ENCODE measurements around the gene ZC3H14.
A peak's percentile ranks its signal among the peaks of the same experiment; 100 is the strongest.

ZC3H14 gene

DNA sequence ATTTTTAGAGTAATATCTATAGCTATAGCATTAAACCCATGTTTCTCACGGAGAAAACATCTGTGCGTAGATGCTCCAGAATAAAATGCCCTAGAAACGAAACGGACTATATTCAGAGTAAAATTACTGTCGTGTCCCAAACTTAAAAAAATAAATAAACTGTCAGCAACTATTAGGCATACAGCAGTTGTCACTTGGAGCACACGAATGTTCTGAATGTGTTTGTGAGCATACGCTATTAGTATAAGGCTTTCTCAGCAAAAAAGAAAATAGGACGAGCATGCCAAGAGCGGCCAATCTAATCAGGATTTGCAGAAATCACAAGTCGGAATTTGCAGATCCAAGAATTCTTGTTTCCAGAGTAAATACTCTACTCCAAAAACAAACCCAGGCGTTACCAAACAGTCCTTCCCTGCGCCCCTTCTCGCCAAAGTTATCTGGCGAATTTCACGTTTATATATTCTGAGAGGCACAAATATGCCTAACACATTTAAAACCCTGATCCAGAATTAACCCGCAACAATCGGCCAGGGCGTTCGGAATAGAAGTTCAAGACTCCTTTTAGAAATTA, 8.9 kb upstream of the ZC3H14 start:
- DNase-seq: no peak

DNA sequence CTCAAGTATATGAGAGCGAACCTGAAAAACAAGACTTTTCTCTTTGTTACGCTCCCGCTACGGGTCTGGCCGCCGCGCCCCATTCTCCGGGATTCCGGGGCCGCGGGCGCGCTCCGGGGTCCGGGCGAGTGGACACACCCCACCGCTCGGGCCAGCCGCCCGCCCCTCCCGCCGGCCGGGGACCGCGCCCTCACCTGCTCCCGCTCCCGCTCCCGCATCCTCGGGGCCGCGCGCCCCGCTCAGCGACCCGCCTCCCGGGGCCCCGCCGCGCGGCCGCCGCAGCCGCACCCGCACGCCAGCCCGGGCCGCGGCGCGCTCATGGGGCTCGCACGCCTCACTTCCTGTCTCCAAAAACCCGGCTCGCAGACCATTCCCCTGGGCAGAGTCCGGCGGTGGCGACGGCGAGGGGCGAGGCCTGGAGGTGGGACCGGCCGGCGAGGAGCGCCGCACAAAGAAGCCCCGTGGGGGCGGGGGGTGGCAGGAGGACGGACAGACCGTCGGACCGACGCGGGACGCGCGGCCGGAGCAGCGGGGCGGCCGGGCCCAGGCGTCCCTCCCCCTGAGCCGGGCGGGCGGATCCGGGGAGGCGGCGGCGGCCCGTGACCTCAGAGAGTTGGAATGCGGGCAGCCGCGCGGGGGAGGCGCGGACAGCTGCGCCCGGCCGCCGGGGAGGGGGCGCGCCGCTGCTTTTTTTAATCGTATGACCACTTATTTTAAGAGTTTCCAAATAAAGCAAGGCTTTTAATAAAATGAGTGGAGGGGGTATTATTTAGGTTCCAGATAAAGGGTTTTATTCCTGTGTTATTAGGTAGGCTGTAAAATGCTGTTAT, 8.2 kb upstream of the ZC3H14 start, which contains the start of gene PTPN21:
PTPN21 (minus strand) TSS at position 551 of the 830 bp plus-strand sequence. CDS start 4,590 bp downstream, outside the sequence.
- peak; percentile 9 for DNase-seq

DNA sequence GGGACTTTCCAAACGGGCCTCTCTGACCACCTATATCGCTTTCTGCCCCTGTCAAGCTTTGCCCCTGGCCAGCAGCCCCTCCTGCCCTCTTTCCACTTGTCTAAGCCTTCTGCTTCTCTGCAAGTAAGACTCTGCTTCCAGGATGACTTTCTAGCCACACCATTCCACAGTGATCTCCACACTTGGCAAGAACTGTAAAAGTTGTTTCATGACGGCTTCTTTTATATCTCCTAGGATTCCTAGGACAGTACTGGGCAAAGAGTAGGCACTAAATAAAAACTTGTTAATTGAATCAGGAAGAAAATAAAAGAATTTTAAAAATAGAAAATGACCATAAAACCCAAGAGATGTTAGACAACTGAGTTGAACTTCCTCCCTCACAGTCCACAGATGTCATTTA, 6.3 kb upstream of the ZC3H14 start:
- DNase-seq: no peak

DNA sequence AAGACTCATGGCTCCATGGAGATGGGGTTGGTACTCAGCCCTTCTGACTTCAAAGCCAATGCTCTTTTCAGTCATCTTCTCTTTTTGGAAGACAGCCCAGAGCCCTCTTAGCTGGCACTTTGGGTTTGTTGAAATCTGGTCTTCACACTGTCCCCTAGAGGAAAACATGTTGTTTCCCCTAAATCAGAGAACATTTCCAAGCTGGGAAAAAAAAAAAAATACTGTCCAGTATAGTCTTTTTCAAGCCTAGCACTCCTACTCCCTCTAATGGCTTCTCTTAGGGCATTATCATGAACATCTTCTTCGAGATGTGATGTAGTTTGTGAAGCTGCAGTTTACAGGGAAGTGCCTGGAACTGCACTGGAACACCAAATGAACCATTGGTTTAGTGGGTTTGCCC, 3.0 kb upstream of the ZC3H14 start:
- DNase-seq: peak; percentile 55

DNA sequence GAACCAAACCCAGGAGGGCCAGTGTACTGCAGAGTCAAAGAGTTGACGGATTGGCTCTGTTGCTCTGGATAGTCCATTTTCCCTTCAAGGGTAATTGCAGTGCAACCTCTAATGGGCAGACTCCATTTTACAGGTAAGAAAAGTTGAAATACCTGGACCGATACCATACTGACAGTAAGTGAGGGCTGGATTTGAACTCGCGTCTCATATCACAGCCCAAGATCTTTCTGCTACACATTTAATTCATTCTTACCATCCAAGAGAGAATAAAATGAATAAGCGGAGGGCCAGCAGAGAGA, 356 bp upstream of the ZC3H14 start:
- DNase-seq: no peak

DNA sequence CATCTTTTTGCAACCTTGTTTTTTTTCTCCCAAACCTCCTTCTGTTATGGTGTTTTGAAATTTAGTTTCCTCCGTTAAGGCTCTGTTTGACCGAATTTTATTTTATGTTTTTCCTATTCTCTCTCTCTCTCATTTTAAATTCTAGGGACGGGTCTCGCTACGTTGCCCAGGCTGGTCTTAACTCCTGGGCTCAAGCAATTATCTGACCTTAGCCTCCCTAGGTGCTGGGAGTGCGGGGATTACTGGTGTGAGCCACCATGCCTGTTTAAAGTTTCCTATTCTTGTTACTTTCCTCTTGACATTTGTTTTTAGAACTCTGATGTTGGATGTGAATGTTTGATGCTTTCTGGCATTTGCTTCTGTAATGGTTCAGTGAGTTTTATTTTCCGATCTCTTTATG, 1.0 kb downstream of the ZC3H14 start:
- no peak for DNase-seq

DNA sequence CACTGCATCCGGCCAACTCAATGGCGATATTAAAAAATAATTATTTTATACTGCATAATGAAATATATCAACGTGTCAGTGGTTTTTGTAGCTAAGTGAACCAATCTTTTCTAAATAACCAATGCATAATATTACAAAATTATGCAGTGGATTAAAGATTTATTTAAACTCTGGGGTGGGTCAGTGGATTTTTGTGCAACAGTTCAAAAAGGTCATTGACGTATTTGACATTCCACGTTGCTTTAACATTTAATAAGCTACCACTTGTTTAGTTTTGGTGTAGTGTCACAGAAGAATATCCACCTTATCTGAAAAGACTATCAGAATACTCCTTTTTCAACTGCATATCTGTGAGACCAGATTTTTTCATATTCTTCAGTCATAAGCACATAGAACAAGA, 2.6 kb downstream of the ZC3H14 start:
- DNase-seq: no peak

DNA sequence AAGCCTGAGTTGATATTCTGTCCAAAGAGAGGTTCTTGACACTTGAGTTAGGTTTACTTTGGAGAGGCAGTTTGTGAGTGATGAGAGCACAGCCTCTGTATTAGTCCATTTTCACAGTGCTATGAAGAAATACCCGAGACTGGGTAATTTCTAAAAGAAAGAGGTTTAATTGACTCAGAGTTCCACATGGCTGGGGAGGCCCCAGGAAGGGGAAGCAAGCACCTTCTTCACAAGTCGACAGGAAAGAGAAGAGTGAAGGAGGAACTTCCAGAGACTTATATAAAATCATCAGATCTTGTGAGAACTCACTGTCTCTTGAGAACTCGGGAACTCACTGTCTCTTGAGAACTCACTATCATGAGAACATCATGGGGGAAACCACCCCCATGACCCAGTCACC, 5.4 kb downstream of the ZC3H14 start:
- no peak for DNase-seq

DNA sequence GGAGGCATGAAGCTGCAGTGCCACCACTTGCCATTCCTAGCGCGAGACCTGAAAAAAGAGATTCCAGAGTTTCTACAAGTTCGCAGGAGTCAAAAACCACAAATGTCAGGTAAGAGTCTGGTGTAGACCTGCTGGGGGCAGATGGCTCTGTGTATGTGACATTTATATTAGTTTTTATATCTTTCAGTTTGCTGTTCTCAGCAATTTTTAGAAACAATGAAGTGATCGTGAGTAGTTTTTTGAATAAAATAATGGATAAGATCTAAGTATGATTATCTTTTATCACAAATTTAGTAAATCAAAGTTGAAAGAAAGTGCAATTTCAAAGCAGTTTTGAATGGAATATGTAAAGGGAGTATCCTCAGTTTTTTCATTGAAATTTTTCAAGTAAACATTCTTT, 9.3 kb downstream of the ZC3H14 start:
- DNase-seq: no peak

DNA sequence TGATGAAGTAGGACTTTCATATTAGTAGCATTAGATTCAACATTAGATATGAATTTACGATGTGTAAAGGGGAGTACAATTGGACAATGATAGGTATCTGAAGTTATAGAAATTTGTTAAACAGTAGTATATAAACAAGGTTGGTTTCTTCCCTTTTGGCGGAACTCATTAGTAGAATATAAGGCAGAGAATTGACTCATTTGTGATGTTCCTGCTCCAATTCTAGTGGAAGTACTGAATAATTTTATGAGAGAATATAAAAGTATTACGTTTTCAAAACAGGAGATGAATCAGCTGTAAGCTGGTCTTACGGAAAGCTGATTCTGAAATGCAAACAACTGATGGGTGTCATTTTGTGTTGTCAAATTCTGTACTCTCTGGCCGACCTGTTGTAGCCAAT, 13.4 kb downstream of the ZC3H14 start:
- DNase-seq: no peak

DNA sequence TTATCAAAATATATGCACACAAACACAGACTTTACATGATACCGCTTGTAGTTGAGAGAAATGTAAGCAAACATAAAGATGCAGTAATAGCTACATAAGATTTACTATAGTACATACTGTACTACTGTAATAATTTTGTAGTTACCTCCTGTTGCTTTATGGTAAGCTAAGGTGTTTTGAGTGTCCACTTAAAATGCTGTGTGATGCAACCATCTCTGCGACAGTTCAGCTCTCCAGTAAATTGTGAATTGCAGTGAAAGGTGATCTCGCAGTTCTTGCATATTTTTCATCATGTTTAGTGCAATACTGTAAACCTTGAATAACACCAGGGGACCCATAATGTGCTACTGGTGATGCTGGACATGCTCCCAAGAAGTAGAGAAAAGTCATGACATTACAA, 21.6 kb downstream of the ZC3H14 start:
- no peak for DNase-seq

DNA sequence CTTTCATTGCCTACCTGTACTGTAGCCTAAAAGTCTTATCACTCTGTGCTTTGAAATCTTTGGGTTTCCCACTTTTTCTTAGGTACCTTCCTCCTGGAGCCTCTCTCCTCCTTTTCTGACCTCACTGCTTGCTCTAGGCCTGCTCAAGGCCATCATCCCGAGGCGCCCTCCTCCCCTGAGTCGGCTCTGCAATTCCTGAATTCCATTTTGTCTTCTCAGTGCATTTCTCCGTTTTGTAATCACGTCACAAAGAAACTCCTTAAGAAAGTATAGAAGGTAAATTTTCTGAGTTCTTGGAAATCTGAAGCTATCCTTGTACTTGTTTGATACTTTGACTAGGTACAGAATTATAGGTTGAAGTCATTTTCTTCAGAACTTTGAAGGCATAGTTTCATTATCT, 25.2 kb downstream of the ZC3H14 start:
- no peak for DNase-seq

DNA sequence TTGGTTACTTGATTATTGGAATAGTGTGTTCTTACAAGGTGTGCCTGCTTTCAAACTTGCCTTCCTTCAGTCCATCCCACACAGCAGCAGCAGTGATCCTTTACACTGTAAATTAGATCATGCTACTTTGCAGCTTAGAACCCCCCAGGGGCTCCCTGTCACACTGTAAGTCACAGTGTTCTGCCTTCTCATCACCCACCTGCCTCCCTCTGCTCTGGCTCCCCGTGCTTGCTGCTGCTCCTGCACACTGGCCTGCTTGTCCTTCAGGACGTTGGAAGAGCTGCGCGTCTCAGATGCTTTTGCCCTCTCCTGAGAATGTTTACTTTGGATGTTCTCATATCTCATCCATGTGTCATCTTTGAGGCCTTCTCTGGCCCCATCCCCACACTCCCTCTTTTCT, 27.3 kb downstream of the ZC3H14 start:
- DNase-seq: no peak

DNA sequence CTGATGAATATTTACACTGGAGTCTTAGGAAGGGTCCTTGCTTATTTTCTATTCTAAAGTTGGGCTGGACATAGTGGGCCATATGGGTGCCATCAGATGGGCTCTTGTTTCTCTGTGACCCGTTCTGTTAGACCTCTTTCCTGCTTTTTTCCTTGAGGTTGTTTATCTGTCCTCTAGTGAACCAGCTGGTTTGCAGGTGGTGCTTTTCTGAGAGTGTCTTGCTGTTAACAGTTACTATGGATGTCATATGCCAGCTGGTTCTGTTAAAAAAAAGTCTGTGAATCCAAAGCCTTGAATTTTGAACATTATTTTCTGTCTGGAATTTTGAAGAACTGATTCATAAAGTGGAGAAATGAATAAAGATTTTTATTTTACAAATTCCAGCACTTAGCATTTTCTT, 29.2 kb downstream of the ZC3H14 start:
- no peak for DNase-seq

DNA sequence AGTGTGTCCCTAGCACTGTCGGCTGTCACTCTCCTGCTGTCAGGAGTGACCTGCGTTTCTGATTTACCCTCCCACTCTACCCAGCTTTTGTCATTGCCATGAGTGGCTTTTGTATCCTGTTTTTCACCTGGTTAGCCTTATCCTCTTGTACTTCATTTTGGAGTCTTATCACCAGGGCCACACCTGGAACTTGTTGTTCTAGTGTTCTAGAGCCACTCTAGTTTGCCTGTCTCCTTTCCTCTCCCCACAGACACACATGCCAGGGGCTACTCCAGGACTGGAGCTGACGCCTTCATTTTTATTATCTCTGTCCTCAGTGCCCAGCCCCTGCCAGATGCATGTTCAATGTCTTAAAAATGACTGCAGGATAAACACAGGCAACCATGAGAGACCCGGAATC, 34.2 kb downstream of the ZC3H14 start:
- no peak for DNase-seq

DNA sequence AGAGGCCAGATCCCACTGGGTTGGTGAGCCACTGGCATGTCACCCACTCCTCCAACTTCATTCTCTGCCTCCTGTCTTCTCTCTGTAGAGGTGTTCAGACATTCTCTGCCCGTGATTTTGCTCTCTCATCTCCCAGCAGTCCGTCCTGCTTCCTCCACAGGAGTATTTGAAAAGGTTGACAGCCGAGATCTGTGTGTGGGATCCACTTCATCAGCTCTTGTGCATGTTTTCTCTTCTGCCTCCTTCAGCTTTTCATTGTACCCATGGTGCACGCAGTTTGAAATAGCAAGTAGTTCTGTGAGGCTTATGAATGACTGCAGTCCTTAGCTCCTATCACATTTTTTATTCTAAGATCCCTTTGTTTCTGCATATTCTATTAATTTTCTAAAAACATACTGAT, 34.8 kb downstream of the ZC3H14 start:
- no peak for DNase-seq

DNA sequence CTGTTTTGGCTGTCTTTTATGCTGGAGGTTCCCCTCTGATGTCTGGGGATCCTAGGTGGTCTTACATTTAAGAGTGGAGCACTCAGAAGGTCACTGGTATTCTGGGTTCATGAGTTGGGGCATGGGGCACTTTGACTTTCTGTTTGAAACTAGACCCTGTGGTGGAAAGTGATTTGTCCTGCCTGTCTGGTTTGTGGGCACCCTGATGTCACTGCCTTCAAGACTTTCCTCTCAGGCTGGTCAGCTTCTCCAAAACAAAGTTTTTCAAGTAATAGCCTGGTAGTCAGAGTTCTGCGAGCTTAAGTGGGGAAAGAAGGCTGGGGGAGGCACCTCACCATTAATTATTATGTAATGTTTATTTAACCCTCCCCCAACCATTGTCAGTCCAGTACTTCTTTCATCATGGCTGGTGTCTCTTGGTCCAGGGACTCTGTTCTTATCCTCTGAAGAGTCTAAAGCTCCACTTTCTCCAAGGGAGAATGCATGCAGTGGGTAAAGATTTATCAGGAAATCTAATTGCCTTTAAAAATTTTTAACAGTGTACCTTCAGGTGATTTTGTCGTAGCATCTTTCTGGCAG, 35.3 kb downstream of the ZC3H14 start:
- DNase-seq: no peak

DNA sequence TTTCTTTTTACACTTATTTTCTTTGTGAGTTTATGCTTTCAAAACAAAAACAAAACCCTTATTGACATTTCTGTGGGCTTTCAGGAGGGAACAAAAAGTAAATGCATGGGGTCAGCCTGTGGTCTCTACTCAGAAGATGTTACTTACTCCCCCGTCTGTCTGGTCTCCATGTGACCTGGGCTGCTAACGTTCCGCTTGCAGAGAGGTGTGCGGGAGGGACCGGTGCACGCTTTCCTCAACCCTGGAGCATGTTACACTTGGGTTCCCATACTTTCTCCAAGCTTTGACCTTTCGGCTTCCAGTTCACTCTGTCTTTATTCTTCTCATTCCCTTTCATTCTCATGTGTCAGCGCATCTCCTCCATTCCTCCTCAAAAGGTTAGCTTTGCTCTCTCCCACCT, 36.5 kb downstream of the ZC3H14 start:
- DNase-seq: no peak

DNA sequence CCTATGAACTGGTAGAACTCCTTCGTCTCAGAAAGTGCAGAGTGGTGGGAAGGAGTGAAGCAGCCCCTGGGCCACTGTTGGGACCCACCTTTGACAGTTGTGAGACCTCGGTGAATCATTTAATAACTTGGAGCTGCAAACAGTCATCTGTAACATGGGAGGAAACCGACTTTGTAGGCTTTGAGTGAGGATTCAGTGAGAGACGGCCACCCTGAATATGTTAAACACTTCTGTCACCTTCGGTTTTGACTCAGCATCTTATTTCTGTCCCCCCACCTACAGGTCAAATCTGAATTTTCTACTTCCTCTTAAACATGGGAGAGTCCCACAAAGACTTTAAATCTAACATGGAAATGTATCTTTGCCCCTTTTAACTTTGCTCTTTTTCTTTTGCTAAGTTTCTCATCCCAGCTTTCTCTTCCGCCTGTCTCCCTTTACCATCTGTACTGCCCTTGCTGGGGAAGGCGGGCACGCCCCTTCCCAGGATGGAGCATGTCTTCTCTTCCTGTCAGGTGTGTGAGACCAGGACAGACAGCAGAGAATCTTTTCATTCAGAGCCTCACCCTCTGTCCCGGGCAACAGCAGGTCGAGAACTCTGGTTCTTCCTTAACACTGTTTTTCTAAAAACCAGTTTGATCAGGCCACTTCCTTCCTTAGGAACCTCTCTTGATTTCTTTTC, 37.1 kb downstream of the ZC3H14 start:
- DNase-seq: no peak

DNA sequence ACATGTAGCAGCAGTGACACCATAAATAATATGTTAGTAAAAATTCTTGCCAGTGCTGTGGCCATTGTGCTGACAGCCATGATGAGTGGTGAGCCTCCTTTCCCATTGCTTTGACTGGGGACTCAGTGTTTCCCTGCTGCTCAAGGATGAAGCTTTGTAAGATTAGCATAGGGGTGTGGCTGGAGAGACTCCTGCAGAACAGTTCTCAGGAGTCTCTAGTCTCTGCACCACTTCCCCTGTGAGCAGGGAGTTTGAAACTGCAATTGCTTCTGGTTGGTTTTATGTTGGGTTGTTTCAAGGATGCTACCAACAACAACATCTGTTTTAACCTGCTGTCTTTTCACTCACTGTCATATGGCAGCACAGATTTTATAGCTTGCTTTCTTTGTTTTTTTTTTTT, 41.4 kb downstream of the ZC3H14 start:
- DNase-seq: no peak

DNA sequence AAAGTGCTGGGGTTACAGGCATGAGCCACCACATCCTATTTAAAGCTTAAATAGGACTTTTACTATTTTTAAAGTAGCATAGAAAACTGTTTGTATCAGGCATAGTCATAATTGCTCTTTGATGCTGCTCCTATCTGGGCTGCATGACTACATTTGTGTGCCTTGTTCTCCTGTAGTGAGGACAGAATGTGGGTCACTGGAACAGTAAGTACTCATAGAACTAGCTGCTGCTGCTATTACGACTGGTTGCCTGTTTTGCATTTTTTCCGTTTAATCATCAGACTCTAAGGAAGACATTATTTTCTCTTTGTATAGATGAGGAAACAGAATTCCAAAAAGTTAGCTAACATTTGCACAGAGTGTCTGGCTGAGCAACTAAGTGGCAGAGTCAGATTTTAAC, 42.8 kb downstream of the ZC3H14 start:
- no peak for DNase-seq

DNA sequence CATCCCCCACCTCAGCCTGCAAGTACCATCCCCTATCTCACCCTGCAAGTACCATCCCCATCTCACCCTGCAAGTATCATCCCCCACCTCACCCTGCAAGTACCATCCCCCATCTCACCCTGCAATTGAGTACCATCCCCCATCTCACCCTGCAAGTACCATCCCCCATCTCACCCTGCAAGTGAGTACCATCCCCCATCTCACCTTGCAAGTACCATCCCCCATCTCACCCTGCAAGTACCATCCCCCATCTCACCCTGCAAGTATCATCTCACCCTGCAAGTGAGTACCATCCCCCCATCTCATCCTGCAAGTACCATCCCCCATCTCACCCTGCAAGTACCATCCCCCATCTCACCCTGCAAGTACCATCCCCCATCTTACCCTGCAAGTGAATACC, 45.0 kb downstream of the ZC3H14 start:
- DNase-seq: no peak

DNA sequence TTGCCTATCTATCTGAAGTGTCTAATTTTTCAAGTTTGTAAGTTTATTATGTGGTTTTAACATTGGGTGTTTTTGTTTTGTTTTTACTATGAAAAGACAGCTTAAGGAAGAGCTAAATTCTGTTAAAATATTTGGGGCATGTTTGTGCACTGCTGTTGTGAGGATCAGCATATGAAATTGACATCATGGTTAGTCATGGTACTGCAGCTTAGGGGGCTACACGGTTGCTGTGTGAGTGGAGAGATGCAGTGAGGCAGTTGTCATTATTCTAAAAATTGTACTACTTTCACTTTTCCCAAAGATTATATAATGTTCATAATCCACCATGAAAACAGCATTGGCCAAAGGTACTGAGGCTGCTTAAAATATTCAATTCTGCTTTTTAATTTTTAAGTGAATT, 49.0 kb downstream of the ZC3H14 start:
- no peak for DNase-seq

DNA sequence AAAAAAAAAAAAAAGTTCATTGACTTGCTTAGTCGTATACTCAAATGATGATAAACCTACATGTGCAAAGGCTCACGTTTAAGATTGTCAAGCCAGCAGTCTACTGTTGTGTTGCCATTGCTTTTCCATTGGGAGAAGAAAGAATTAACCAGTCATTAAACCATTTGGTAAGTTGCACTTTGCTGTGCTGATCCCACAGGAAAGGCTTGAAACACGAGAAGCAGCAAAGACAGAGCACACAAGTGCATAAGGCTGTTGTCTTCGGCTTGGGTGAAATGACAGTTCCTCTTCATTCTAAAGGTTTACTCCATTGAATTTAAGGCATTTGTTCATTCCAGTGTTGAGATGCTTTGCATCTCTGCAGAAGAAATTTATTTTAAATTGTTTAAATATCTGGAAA, 50.1 kb downstream of the ZC3H14 start:
- DNase-seq: no peak

Data from DMS79 (cell line).